Heart left ventricle (tissue), 16 donors: ENCODE data around the gene GPR78. TPM values are rescaled to one million over a fixed set of nuclear protein-coding genes. Genes with fewer than 3 reads are reported as not detected.

Source experiments
- ATAC-seq, 4 donors: fragments of 200-7000 bp; cut with Tn5 transposase; one replicate each; pipeline ENCODE4 v1.9.1; 2020 to 2022; ENCODE audit warnings: moderate library complexity in 4 of 4, mild to moderate bottlenecking in 3 of 4, moderate number of reproducible peaks in 1 of 4
- DNase-seq, 5 donors: peaks; one replicate each; pipeline ENCODE4 v3.0.0-alpha.2; 2020
- H3K27ac ChIP-seq, 12 donors: fragments of 200-600 bp; sonication (generic) in 4 of 12; one replicate each; pipeline versions ENCODE4 v1.5.0 to v1.8.0; 2016 to 2022; ENCODE audit warnings: mild to moderate bottlenecking in 2 of 12
- H3K27me3 ChIP-seq, 9 donors: fragments of 200-600 bp; sonication (generic) in 2 of 9; one replicate each; pipeline versions ENCODE4 v1.5.1 to v1.8.0; 2016 to 2022; ENCODE audit warnings: mild to moderate bottlenecking in 3 of 9
- H3K36me3 ChIP-seq, 9 donors: fragments of 200-600 bp; sonication (generic) in 2 of 9; one replicate each; pipeline versions ENCODE4 v1.5.0 to v1.8.0; 2018 to 2022; ENCODE audit warnings: mild to moderate bottlenecking in 2 of 9
- H3K4me1 ChIP-seq, 12 donors: fragments of 200-600 bp; sonication (generic) in 4 of 12; one replicate each; pipeline versions ENCODE4 v1.5.0 to v1.8.0; 2016 to 2022; ENCODE audit warnings: mild to moderate bottlenecking in 3 of 12
- H3K4me3 ChIP-seq, 12 donors: fragments of 200-600 bp; sonication (generic) in 4 of 12; one replicate each; pipeline versions ENCODE4 v1.5.0 to v1.8.0; 2017 to 2022; ENCODE audit warnings: mild to moderate bottlenecking in 9 of 12, moderate library complexity in 4 of 12
- H3K9me3 ChIP-seq, 12 donors: fragments of 200-600 bp; sonication (generic) in 4 of 12; one replicate each; pipeline versions ENCODE4 v1.5.0 to v1.8.0; 2016 to 2022; ENCODE audit warnings: mild to moderate bottlenecking in 1 of 12
- CTCF ChIP-seq, 12 donors: fragments of 200-600 bp; sonication (generic) in 4 of 12; IDR thresholded peaks; one replicate each; pipeline versions ENCODE4 v1.5.0 to v1.8.0; 2018 to 2022; ENCODE audit warnings: antibody characterized with exemption in 12 of 12, mild to moderate bottlenecking in 5 of 12
- POLR2A ChIP-seq, 2 donors: fragments of 450-650 bp; IDR thresholded peaks; one replicate each; pipeline ENCODE4 v1.6.1; 2017; ENCODE audit warnings: antibody characterized with exemption in 2 of 2, mild to moderate bottlenecking in 2 of 2, moderate library complexity in 2 of 2
- WGBS, 4 donors: extraction: QIAGEN DNeasy Blood & Tissue Kit in 2 of 4; methylation state at CpG; one replicate each; pipeline versions ENCODE4 v1.1.5 to v1.1.7; 2013 to 2018; 5-methylcytosine and 5-hydroxymethylcytosine counted together
- intact Hi-C, 10 donors: fragments of 100-400 bp; cut with DNase I; formaldehyde crosslinking; loops; one replicate each; pipeline versions ENCODE4 v1.11.1 to v1.14.2; 2022
- polyA plus RNA-seq, 2 donors: library from polyadenylated mRNA; stranded (reverse); fragments of 200-250 nt; gene quantifications; one replicate each; pipeline ENCODE4 v1.2.3, GENCODE V29; 2013
- total RNA-seq, 9 donors: library from RNA; depleted of rRNA in 2 of 9; stranded (reverse); fragments of >200 nt in 2 of 9; fragmentation: NEBNext Ultra II Directional in 3 of 9; extraction: Animal tissue kit (Norgen Biotek cat#: 25700) in 3 of 9; gene quantifications; one replicate each; pipeline versions ENCODE4 v1.1.0 to v1.2.4, GENCODE V29; 2016 to 2023
- donor health status: ischemic (EF 13 %, LVEDD 7.1; RV severe dilation, severe dysfunction).
- donor health status: healthy with polysubstance abuse.
- donor health status: DM: no; HTN: yes; CAD: no.
- donor health status: DM: no; HTN: no; CAD: no.
- donor health status: ischemic (EF 25% LVEDD 6.9; RV normal size, moderate dysfunction).
- donor health status: ischemic (EF 25% LVEDD 5.7; RV mildly dilated, moderate dysfunction).
- donor health status: healthy.
- donor health status: DM: yes; HTN: yes; CAD: no.
- donor health status: ischemic (EF 35%, LVEDD 5.7; RV mildly dilated, moderate dysfunction).
- donor health status: nonischemic (EF 11% LVEDD 7.7; RV severe dilation, severe dysfunction).
- donor health status: DM: yes; HTN: yes; CAD: no.
- donor health status: PGD.
- donor health status: ischemic (EF 29% LVEDD 5.4; RV normal size, mild dysfunction).
- donor health status: nonischemic (EF 23%, LVEDD 6.1; RV moderate dilation, normal function).

The GPR78 gene
- total and polyA plus RNA-seq, 11 donors: 0.11 TPM; not detected in 10

GRCh38 chr4:8552581-8553205 lies 27.5 kb upstream of the GPR78 start:
- H3K36me3 ChIP-seq: no peaks in the 10 kb centered on the region
- WGBS, 4 donors: 72 to 90% (median 80%) methylated on average over 7 to 8 of the region's 8 CpGs
- no peak overlapping the region for H3K4me3 ChIP-seq
- H3K27ac ChIP-seq: no peak overlapping the region
- DNase-seq (no peak), ATAC-seq (no peak)
- H3K9me3 ChIP-seq: no peaks in the 10 kb centered on the region
- intact Hi-C loops: no loop called here
- peaks cover 0 to 9% (median 0%) of the 10 kb centered on the region in 9 donors for H3K27me3 ChIP-seq
- TF ChIP-seq CTCF (IDR thresholded peaks at IDR 0.05) (no peak), POLR2A (IDR thresholded peaks at IDR 0.05) (no peak)
- no peaks in the 10 kb centered on the region for H3K4me1 ChIP-seq

- intact Hi-C loops: no loop called here
- no peak for DNase-seq
- Histone ChIP-seq H3K4me1 (no peaks in the 10 kb centered on the region), H3K27me3 (peaks cover 0 to 9% (median 0%) of the 10 kb centered on the region in 9 donors), H3K27ac (no peak overlapping the region), H3K36me3 (no peaks in the 10 kb centered on the region), H3K9me3 (no peaks in the 10 kb centered on the region), H3K4me3 (no peak overlapping the region)
- WGBS, 4 donors: 81 to 90% (median 85%) methylated on average over 6 to 8 of the region's 8 CpGs
- no peak for ATAC-seq
- TF ChIP-seq CTCF (IDR thresholded peaks at IDR 0.05) (no peak), POLR2A (IDR thresholded peaks at IDR 0.05) (no peak)
Measured at GRCh38 chr4:8553216-8553615, 27.0 kb upstream of the GPR78 start.

GRCh38 chr4:8553991-8554405 lies 26.2 kb upstream of the GPR78 start:
- Histone ChIP-seq H3K4me3 (no peak overlapping the region), H3K9me3 (no peaks in the 10 kb centered on the region), H3K36me3 (no peaks in the 10 kb centered on the region), H3K27me3 (peaks cover 0 to 13% (median 0%) of the 10 kb centered on the region in 9 donors), H3K4me1 (no peaks in the 10 kb centered on the region), H3K27ac (no peak overlapping the region)
- TF ChIP-seq POLR2A (IDR thresholded peaks at IDR 0.05): no peak
- TF ChIP-seq CTCF (IDR thresholded peaks at IDR 0.05): no peak
- ATAC-seq (no peak), DNase-seq (no peak)
- intact Hi-C loops: no loop called here
- WGBS, 4 donors: 51 to 64% (median 54%) methylated on average over 10 to 12 of the region's 12 CpGs

- Histone ChIP-seq H3K9me3 (no peaks in the 10 kb centered on the region), H3K36me3 (no peaks in the 10 kb centered on the region), H3K27me3 (peaks cover 0 to 17% (median 0%) of the 10 kb centered on the region in 9 donors), H3K4me1 (no peaks in the 10 kb centered on the region), H3K4me3 (no peak overlapping the region), H3K27ac (no peak overlapping the region)
- intact Hi-C loops: no loop called here
- ATAC-seq (no peak), DNase-seq (no peak)
- TF ChIP-seq CTCF (IDR thresholded peaks at IDR 0.05) (no peak), POLR2A (IDR thresholded peaks at IDR 0.05) (no peak)
- 75 to 79% (median 77%) methylated on average over 16 to 17 of the region's 17 CpGs for WGBS, 4 donors
Measured at GRCh38 chr4:8554555-8555100, 25.6 kb upstream of the GPR78 start.
